Measurements from ENCODE around the gene PDIA6. TPM values are rescaled to one million over a fixed set of nuclear protein-coding genes. Genes with fewer than 3 reads are reported as not detected.

Gene PDIA6
- total RNA-seq, 2 experiments from 2014 or later, result 25.5 to 26.3 TPM

- no peak overlapping the region for H3K4me3 ChIP-seq (ENCODE audit: low read length)
- H3K4me3 Mint-ChIP-seq, result no peak overlapping the region
These were observed 18.2 kb upstream of the PDIA6 start for GRCh38 chr2:10830641-10831399.

GRCh38 chr2:10830203-10830602 lies 17.6 kb upstream of the PDIA6 start:
- H3K9me3 ChIP-seq (ENCODE audit: control insufficient read depth in 1 of 2, insufficient read depth in 1 of 2, low read length in 2 of 2), result no peaks in the 10 kb centered on the region
- H3K4me1 ChIP-seq (ENCODE audit: insufficient read depth, low read length), result peaks cover 10% of the 10 kb centered on the region
- POLR2A ChIA-PET, result interaction anchor here (1.4 kb wide), 1 partner anchor 299 kb away, joined by 3 read pairs; no protein-coding TSS in a partner anchor
- H3K36me3 ChIP-seq (ENCODE audit: insufficient read depth, low read length), result no peaks in the 10 kb centered on the region
- Mint-ChIP-seq H3K9me3 (no peaks in the 10 kb centered on the region), H3K36me3 (ENCODE audit: low read depth) (no peaks in the 10 kb centered on the region), H3K27me3 (peaks cover 35% of the 10 kb centered on the region), H3K27ac (no peak overlapping the region), H3K4me1 (ENCODE audit: low read depth) (peaks cover 7% of the 10 kb centered on the region), H3K4me3 (no peak overlapping the region)
- no peak overlapping the region for H3K27ac ChIP-seq (ENCODE audit: low read depth in 1 of 2, low read length in 2 of 2)
- ATAC-seq (ENCODE audit: poor library complexity) (no peak), DNase-seq (no peak)
- CTCF ChIA-PET, result no interaction called here
- intact Hi-C loops (cut with DNase I, micrococcal nuclease), result loop anchor here in 1 of 2 experiments (5.0 to 10.0 kb wide), 2 partner anchors 637 to 945 kb away; partner anchors contain the start of gene E2F6
- H3K4me3 ChIP-seq (ENCODE audit: low read length), result no peak overlapping the region
- H3K27me3 ChIP-seq (ENCODE audit: control insufficient read depth in 1 of 2, insufficient read depth in 2 of 2, low read length in 2 of 2), result peaks cover 8 to 11% of the 10 kb centered on the region in 2 experiments
- no peak for TF ChIP-seq CTCF (IDR thresholded peaks at IDR 0.05)

More at GRCh38 chr2:10830641-10831399, 18.2 kb upstream of the PDIA6 start:
- H3K36me3 Mint-ChIP-seq (ENCODE audit: low read depth), result no peaks in the 10 kb centered on the region
- H3K9me3 ChIP-seq (ENCODE audit: control insufficient read depth in 1 of 2, insufficient read depth in 1 of 2, low read length in 2 of 2), result no peaks in the 10 kb centered on the region
- H3K4me1 ChIP-seq (ENCODE audit: insufficient read depth, low read length), result peaks cover 15% of the 10 kb centered on the region
- ATAC-seq (ENCODE audit: poor library complexity), result no peak
- no peaks in the 10 kb centered on the region for H3K9me3 Mint-ChIP-seq
- no peak for DNase-seq
- H3K4me1 Mint-ChIP-seq (ENCODE audit: low read depth), result peaks cover 7% of the 10 kb centered on the region
- intact Hi-C loops (cut with DNase I, micrococcal nuclease), result loop anchor here in 1 of 2 experiments (5.0 to 10.0 kb wide), 2 partner anchors 636 to 944 kb away; partner anchors contain the start of gene E2F6
- peaks cover 8 to 11% of the 10 kb centered on the region in 2 experiments for H3K27me3 ChIP-seq (ENCODE audit: control insufficient read depth in 1 of 2, insufficient read depth in 2 of 2, low read length in 2 of 2)
- no peak for TF ChIP-seq CTCF (IDR thresholded peaks at IDR 0.05)
- CTCF ChIA-PET, result no interaction called here
- POLR2A ChIA-PET, result interaction anchor here (1.4 kb wide), 1 partner anchor 299 kb away, joined by 3 read pairs; no protein-coding TSS in a partner anchor
- H3K27ac ChIP-seq (ENCODE audit: low read depth in 1 of 2, low read length in 2 of 2), result no peak overlapping the region
- no peak overlapping the region for H3K27ac Mint-ChIP-seq
- H3K27me3 Mint-ChIP-seq, result peaks cover 29% of the 10 kb centered on the region
- no peaks in the 10 kb centered on the region for H3K36me3 ChIP-seq (ENCODE audit: insufficient read depth, low read length)

- Mint-ChIP-seq H3K27ac (no peak overlapping the region), H3K4me1 (ENCODE audit: low read depth) (peaks cover 7% of the 10 kb centered on the region), H3K27me3 (peaks cover 42% of the 10 kb centered on the region), H3K4me3 (no peak overlapping the region), H3K36me3 (ENCODE audit: low read depth) (no peaks in the 10 kb centered on the region), H3K9me3 (no peaks in the 10 kb centered on the region)
- CTCF ChIA-PET, result no interaction called here
- POLR2A ChIA-PET, result no interaction called here
- Histone ChIP-seq H3K4me3 (ENCODE audit: low read length) (no peak overlapping the region), H3K9me3 (ENCODE audit: control insufficient read depth in 1 of 2, insufficient read depth in 1 of 2, low read length in 2 of 2) (no peaks in the 10 kb centered on the region), H3K4me1 (ENCODE audit: insufficient read depth, low read length) (peaks cover 6% of the 10 kb centered on the region), H3K36me3 (ENCODE audit: insufficient read depth, low read length) (no peaks in the 10 kb centered on the region), H3K27ac (ENCODE audit: low read depth in 1 of 2, low read length in 2 of 2) (no peak overlapping the region), H3K27me3 (ENCODE audit: control insufficient read depth in 1 of 2, insufficient read depth in 2 of 2, low read length in 2 of 2) (peaks cover 8 to 11% of the 10 kb centered on the region in 2 experiments)
- ATAC-seq (ENCODE audit: poor library complexity), result no peak
- intact Hi-C loops (cut with DNase I, micrococcal nuclease), result no loop called here
- DNase-seq, result no peak
- no peak for TF ChIP-seq CTCF (IDR thresholded peaks at IDR 0.05)
These were observed 16.7 kb upstream of the PDIA6 start for GRCh38 chr2:10829299-10829698.
